Thoracic aorta (tissue), 2 donors: ENCODE data around the gene TBCE. TPM values are rescaled to one million over a fixed set of nuclear protein-coding genes. Genes with fewer than 3 reads are reported as not detected.

Experiments
- ATAC-seq: fragments of 150-250 bp; one replicate; pipeline ENCODE4 v1.8.0; 2017; ENCODE audit warnings: low read depth; ENCODE audit not compliant: insufficient number of reproducible peaks, low FRiP score
- DNase-seq: peaks from one replicate; pipeline ENCODE4 v3.0.0-alpha.2; 2020; ENCODE audit warnings: low spot score
- H3K27ac ChIP-seq, 2 donors: fragments of 200-600 bp; sonication (generic); 1 replicate in 1 of 2; 2 replicates in 1 of 2; pipeline ENCODE4 v1.5.1; 2016; ENCODE audit warnings: mild to moderate bottlenecking in 2 of 2, moderate library complexity in 2 of 2
- H3K27me3 ChIP-seq: fragments of 200-600 bp; sonication (generic); replicated peaks from 2 replicates; pipeline ENCODE4 v1.6.0; 2016; ENCODE audit warnings: mild to moderate bottlenecking; ENCODE audit not compliant: insufficient read depth
- H3K36me3 ChIP-seq: fragments of 200-600 bp; sonication (generic); one replicate; pipeline ENCODE4 v1.5.1; 2016
- H3K4me1 ChIP-seq, 2 donors: fragments of 200-600 bp; sonication (generic); 1 replicate in 1 of 2; 2 replicates in 1 of 2; pipeline versions ENCODE4 v1.5.1 to v1.6.0; 2016; ENCODE audit warnings: low read depth in 2 of 2, mild to moderate bottlenecking in 1 of 2; ENCODE audit not compliant: control insufficient read depth in 1 of 2
- H3K4me3 ChIP-seq: fragments of 200-600 bp; sonication (generic); 2 replicates; pipeline ENCODE4 v1.5.1; 2016; ENCODE audit warnings: mild to moderate bottlenecking
- H3K9me3 ChIP-seq: fragments of 200-600 bp; sonication (generic); 2 replicates; pipeline ENCODE4 v1.5.1; 2016
- CTCF ChIP-seq: fragments of 200-600 bp; sonication (generic); IDR thresholded peaks from one replicate; pipeline ENCODE4 v1.5.1; 2019; ENCODE audit warnings: antibody characterized with exemption
- total RNA-seq, 2 donors: library from RNA; depleted of rRNA; stranded (reverse); fragments of >200 nt; gene quantifications; one replicate each; pipeline versions ENCODE4 v1.1.0 to v1.2.3, GENCODE V29; 2016

Gene TBCE
- total RNA-seq, 2 donors from 2014 or later = 16.9 to 30.1 TPM

- H3K27ac ChIP-seq = no peak overlapping the region
- DNase-seq = no peak
- peak overlapping the region; percentile 78 for H3K4me3 ChIP-seq
- no peak for TF ChIP-seq CTCF
- ATAC-seq = no peak
- no peaks in the 10 kb centered on the region for H3K9me3 ChIP-seq
- H3K4me1 ChIP-seq = peaks cover 31 to 68% of the 10 kb centered on the region in 2 donors
- H3K27me3 ChIP-seq = no peaks in the 10 kb centered on the region
- no peaks in the 10 kb centered on the region for H3K36me3 ChIP-seq
Measured at GRCh38 chr1:235325139-235325538, 42.1 kb upstream of the TBCE start.

DNA sequence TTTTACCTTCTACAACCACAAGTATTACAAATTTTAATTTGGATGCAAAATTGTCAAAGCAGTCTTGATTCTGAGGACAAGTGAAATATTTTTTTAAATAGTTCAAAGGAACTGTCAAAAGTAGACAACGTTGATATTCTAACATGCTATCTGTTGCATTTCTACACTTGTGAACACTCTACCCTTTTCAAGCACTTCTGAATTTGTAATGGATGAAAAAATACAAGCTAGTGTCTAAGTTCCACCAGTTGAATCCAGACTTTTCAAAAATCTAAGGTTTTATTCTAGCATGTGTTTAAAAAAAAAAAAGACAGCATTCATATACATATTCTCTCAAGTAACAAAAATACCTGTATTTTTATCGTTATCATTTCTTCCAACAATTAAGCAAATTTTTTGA lies 41.4 kb upstream of the TBCE start:
- no peak for DNase-seq
- TF ChIP-seq CTCF = no peak
- Histone ChIP-seq H3K4me1 (peaks cover 38 to 72% of the 10 kb centered on the region in 2 donors), H3K4me3 (peak overlapping the region; percentile 78), H3K27ac (no peak overlapping the region), H3K9me3 (no peaks in the 10 kb centered on the region), H3K36me3 (no peaks in the 10 kb centered on the region), H3K27me3 (no peaks in the 10 kb centered on the region)
- no peak for ATAC-seq

DNA sequence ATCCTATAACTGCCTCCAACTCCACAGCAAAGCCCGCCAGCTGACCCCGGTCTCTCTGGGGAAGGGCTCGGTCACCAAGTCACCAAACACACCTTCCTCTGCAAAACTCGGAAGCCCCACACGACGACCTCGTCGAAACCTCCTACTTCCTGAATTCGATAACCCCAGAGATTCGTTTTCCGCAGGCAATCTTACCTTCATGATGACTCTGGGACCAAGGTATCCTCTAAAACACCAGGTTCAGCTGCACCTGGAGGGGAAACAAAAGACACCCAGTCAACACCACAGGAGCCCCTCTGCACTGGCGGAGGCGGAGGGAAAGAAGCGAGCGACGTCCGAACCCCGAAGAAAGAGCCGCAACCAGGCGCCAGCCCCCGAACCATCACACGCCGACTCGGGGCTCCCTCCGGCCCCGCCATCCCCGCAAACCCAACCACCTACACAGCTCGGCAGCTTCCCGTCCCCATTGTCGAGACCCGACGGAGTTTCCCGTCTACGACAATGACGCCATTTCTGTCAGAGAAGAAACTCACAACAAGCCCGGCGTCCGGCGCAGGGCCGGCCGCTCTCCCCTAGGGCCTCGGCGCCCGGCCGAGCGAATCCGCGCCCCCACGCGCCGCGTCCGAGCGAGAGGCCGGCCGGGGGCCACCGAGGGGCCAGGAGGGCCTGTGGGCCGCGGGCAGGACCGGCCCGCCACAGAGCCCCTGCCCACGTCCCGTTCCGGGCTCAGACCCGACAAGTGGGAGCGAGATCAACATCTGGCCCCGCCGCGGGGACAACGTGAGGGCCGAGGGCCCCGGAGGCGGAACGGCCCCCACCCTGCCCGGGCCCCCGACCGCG lies 40.3 kb upstream of the TBCE start:
- no peak for ATAC-seq
- no peak for TF ChIP-seq CTCF
- DNase-seq = no peak
- Histone ChIP-seq H3K27ac (peak overlapping the region; percentile 91 to 97), H3K4me1 (peaks cover 41 to 74% of the 10 kb centered on the region in 2 donors), H3K9me3 (no peaks in the 10 kb centered on the region), H3K36me3 (no peaks in the 10 kb centered on the region), H3K4me3 (peak overlapping the region; percentile 78), H3K27me3 (no peaks in the 10 kb centered on the region)

GRCh38 chr1:235327559-235328270 lies 39.5 kb upstream of the TBCE start, which contains the start of gene ARID4B:
Gene ARID4B, minus strand, starts transcription at chr1:235328179. Its CDS starts 1,260 bp downstream, at chr1:235326919.
- Histone ChIP-seq H3K36me3 (no peaks in the 10 kb centered on the region), H3K27ac (peak within 1 kb of the TSS; percentile 92 to 97), H3K9me3 (no peaks in the 10 kb centered on the region), H3K27me3 (no peaks in the 10 kb centered on the region), H3K4me3 (peak within 1 kb of the TSS; percentile 78), H3K4me1 (peaks cover 48 to 74% of the 10 kb centered on the region in 2 donors)
- DNase-seq (peak; percentile 31), ATAC-seq (peak; percentile 1)
- TF ChIP-seq CTCF = no peak
